Neural cell (in vitro differentiated cells): ENCODE data around the gene TTC39B. TPM values are rescaled to one million over a fixed set of nuclear protein-coding genes. Genes with fewer than 3 reads are reported as not detected.

Source experiments
- H2AFZ ChIP-seq: fragments of 200-600, 300-800 bp; sonication (generic), shearing (Covaris generic); 2 replicates; pipeline ENCODE4 v1.6.0; 2014; ENCODE audit warnings: low read depth, mild to moderate bottlenecking, antibody characterized with exemption, low read length, moderate library complexity
- H3F3A ChIP-seq: fragments of 200-600 bp; shearing (Covaris generic); 2 replicates; pipeline ENCODE4 v1.6.1; 2016; ENCODE audit warnings: mild to moderate bottlenecking, moderate library complexity, mixed read lengths, antibody characterized with exemption, low read length; ENCODE audit not compliant: insufficient read depth, poor library complexity, severe bottlenecking
- H3K27ac ChIP-seq: fragments of 200-600, 300-800 bp; sonication (generic), shearing (Covaris generic); 2 replicates; pipeline ENCODE4 v1.5.1; 2014; ENCODE audit warnings: mild to moderate bottlenecking, low read length, moderate library complexity
- H3K27me3 ChIP-seq: fragments of 300-800, 200-600 bp; sonication (generic), shearing (Covaris generic); 2 replicates; pipeline ENCODE4 v1.6.0; 2014; ENCODE audit warnings: mild to moderate bottlenecking, low read depth, low read length, moderate library complexity; ENCODE audit not compliant: insufficient read depth
- H3K36me3 ChIP-seq: fragments of 300-800, 200-600 bp; sonication (generic), shearing (Covaris generic); 2 replicates; pipeline ENCODE4 v1.5.1; 2014; ENCODE audit warnings: mild to moderate bottlenecking, antibody characterized with exemption, low read length, moderate library complexity; ENCODE audit not compliant: insufficient read depth
- H3K4me2 ChIP-seq: fragments of 300-800, 200-600 bp; sonication (generic), shearing (Covaris generic); 2 replicates; pipeline ENCODE4 v1.6.0; 2014; ENCODE audit warnings: mild to moderate bottlenecking, low read length
- H3K4me3 ChIP-seq: fragments of 300-800, 200-600 bp; sonication (generic), shearing (Covaris generic); 2 replicates; pipeline ENCODE4 v1.5.1; 2014; ENCODE audit warnings: mild to moderate bottlenecking, low read length, moderate library complexity
- H3K79me2 ChIP-seq: fragments of 200-600 bp; shearing (Covaris generic); replicated peaks from 2 replicates; pipeline ENCODE4 v1.6.0; 2014; ENCODE audit warnings: mild to moderate bottlenecking, low read length, moderate library complexity; ENCODE audit not compliant: insufficient read depth
- H3K9ac ChIP-seq: fragments of 300-800, 200-600 bp; sonication (generic), shearing (Covaris generic); 2 replicates; pipeline ENCODE4 v1.6.1; 2016; ENCODE audit warnings: mild to moderate bottlenecking, low read length, mixed read lengths
- H3K9me2 ChIP-seq: fragments of 200-600 bp; shearing (Covaris generic); 2 replicates; pipeline ENCODE4 v1.6.1; 2016; ENCODE audit warnings: mild to moderate bottlenecking, low read length, mixed read lengths; ENCODE audit not compliant: insufficient read depth
- H3K9me3 ChIP-seq: fragments of 200-600, 300-800 bp; sonication (generic), shearing (Covaris generic); 2 replicates; pipeline ENCODE4 v1.6.1; 2016; ENCODE audit warnings: mild to moderate bottlenecking, mixed run types, low read length, moderate library complexity, mixed read lengths
- H4K20me1 ChIP-seq: fragments of 200-600 bp; shearing (Covaris generic); 2 replicates; pipeline ENCODE4 v1.6.1; 2016; ENCODE audit warnings: mild to moderate bottlenecking, mixed run types; ENCODE audit not compliant: insufficient read depth
- EP300 ChIP-seq: fragments of 450-650 bp; conservative IDR thresholded peaks from 2 replicates; pipeline ENCODE4 v1.6.1; 2014; ENCODE audit warnings: antibody characterized with exemption, mild to moderate bottlenecking, moderate library complexity; ENCODE audit not compliant: poor library complexity, severe bottlenecking
- EZH2 ChIP-seq: fragments of 200-600, 300-800 bp; shearing (Covaris generic), sonication (generic); IDR thresholded peaks from 2 replicates; pipeline ENCODE4 v1.6.1; 2014; ENCODE audit warnings: antibody characterized with exemption, low read length, borderline replicate concordance, mild to moderate bottlenecking; ENCODE audit not compliant: insufficient read depth, poor library complexity, severe bottlenecking
- MXI1 ChIP-seq: fragments of 450-650 bp; conservative IDR thresholded peaks from 2 replicates; pipeline ENCODE4 v1.6.1; 2014; ENCODE audit warnings: antibody characterized with exemption, mild to moderate bottlenecking; ENCODE audit not compliant: poor library complexity, severe bottlenecking
- POLR2AphosphoS5 ChIP-seq: IDR thresholded peaks from 2 replicates; pipeline ENCODE4 v1.6.1; 2012
- RAD21 ChIP-seq: fragments of 450-650 bp; conservative IDR thresholded peaks from 2 replicates; pipeline ENCODE4 v1.6.1; 2014; ENCODE audit warnings: antibody characterized with exemption, mild to moderate bottlenecking, moderate library complexity
- SMC3 ChIP-seq: fragments of 450-650 bp; conservative IDR thresholded peaks from 2 replicates; pipeline ENCODE4 v1.6.1; 2014; ENCODE audit warnings: antibody characterized with exemption, mild to moderate bottlenecking, moderate library complexity; ENCODE audit not compliant: poor library complexity
- TAF1 ChIP-seq: IDR thresholded peaks from 2 replicates; pipeline ENCODE4 v1.6.1; 2012; ENCODE audit warnings: low read depth
- polyA plus RNA-seq: library from polyadenylated mRNA; depleted of rRNA; stranded (reverse); fragments of >200 nt; gene quantifications from 2 replicates; pipeline ENCODE4 v1.2.3, GENCODE V29; 2014
- TF ChIP-seq, protein P1 (sequence below): IDR thresholded peaks from 2 replicates; pipeline ENCODE4 v1.6.1; 2012; ENCODE audit warnings: borderline replicate concordance
- TF ChIP-seq, protein P2 (sequence below): fragments of 450-650 bp; IDR thresholded peaks from 2 replicates; pipeline ENCODE4 v1.5.1; 2014; ENCODE audit warnings: antibody characterized with exemption, mild to moderate bottlenecking, moderate library complexity; ENCODE audit not compliant: poor library complexity, severe bottlenecking

The TTC39B gene
- polyA plus RNA-seq, 1 donor from 2014 or later, result 2.8 TPM

DNA sequence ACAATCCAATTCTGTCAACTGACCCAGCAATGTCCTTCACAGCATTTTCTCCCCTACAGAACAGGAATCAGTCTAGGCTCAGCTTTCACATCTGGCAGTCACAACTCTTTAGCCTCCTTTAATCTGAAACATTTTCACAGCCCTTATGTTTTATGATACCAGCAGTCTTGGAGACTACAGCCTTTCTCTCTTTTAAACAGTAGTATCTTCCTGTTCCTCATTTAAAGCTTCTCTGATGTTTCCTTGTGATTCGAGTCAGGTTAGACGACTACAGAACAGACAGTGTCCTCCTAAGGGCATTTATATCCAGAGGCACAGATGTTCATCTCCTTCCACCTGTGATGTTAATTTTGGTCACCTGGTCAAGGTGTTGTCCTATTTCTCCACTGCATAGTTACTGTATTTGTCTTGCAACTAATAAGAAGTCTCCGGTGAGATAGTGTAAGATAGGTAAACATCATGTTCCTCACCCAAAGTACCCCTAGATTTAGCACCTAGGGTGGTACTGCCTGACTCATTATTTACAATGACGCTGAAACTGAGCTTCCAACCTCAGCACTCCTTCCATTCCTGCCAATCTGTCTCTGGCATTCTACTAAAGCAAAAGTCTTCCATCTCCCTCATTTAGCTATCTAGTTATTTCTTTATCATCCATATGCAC is 20.7 kb downstream of the TTC39B start:
- H3K4me2 ChIP-seq, result no peak overlapping the region
- no peak overlapping the region for H3K9ac ChIP-seq
- no peaks in the 10 kb centered on the region for H3K36me3 ChIP-seq
- no peaks in the 10 kb centered on the region for H3K79me2 ChIP-seq
- no peak overlapping the region for H3K4me3 ChIP-seq
- no peaks in the 10 kb centered on the region for H3K27me3 ChIP-seq
- TF ChIP-seq MXI1 (no peak), TAF1 (no peak), POLR2AphosphoS5 (no peak), EZH2 (no peak), EP300 (no peak), RAD21 (no peak), SMC3 (no peak)
- TF ChIP-seq, protein P1, sequence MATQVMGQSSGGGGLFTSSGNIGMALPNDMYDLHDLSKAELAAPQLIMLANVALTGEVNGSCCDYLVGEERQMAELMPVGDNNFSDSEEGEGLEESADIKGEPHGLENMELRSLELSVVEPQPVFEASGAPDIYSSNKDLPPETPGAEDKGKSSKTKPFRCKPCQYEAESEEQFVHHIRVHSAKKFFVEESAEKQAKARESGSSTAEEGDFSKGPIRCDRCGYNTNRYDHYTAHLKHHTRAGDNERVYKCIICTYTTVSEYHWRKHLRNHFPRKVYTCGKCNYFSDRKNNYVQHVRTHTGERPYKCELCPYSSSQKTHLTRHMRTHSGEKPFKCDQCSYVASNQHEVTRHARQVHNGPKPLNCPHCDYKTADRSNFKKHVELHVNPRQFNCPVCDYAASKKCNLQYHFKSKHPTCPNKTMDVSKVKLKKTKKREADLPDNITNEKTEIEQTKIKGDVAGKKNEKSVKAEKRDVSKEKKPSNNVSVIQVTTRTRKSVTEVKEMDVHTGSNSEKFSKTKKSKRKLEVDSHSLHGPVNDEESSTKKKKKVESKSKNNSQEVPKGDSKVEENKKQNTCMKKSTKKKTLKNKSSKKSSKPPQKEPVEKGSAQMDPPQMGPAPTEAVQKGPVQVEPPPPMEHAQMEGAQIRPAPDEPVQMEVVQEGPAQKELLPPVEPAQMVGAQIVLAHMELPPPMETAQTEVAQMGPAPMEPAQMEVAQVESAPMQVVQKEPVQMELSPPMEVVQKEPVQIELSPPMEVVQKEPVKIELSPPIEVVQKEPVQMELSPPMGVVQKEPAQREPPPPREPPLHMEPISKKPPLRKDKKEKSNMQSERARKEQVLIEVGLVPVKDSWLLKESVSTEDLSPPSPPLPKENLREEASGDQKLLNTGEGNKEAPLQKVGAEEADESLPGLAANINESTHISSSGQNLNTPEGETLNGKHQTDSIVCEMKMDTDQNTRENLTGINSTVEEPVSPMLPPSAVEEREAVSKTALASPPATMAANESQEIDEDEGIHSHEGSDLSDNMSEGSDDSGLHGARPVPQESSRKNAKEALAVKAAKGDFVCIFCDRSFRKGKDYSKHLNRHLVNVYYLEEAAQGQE, result no peak
- TF ChIP-seq, protein P2, sequence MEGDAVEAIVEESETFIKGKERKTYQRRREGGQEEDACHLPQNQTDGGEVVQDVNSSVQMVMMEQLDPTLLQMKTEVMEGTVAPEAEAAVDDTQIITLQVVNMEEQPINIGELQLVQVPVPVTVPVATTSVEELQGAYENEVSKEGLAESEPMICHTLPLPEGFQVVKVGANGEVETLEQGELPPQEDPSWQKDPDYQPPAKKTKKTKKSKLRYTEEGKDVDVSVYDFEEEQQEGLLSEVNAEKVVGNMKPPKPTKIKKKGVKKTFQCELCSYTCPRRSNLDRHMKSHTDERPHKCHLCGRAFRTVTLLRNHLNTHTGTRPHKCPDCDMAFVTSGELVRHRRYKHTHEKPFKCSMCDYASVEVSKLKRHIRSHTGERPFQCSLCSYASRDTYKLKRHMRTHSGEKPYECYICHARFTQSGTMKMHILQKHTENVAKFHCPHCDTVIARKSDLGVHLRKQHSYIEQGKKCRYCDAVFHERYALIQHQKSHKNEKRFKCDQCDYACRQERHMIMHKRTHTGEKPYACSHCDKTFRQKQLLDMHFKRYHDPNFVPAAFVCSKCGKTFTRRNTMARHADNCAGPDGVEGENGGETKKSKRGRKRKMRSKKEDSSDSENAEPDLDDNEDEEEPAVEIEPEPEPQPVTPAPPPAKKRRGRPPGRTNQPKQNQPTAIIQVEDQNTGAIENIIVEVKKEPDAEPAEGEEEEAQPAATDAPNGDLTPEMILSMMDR, result no peak
- H3F3A ChIP-seq, result no peaks in the 10 kb centered on the region
- H2AFZ ChIP-seq, result no peak overlapping the region
- no peaks in the 10 kb centered on the region for H4K20me1 ChIP-seq
- H3K27ac ChIP-seq, result no peak overlapping the region
- no peaks in the 10 kb centered on the region for H3K9me3 ChIP-seq
- H3K9me2 ChIP-seq, result no peaks in the 10 kb centered on the region

DNA sequence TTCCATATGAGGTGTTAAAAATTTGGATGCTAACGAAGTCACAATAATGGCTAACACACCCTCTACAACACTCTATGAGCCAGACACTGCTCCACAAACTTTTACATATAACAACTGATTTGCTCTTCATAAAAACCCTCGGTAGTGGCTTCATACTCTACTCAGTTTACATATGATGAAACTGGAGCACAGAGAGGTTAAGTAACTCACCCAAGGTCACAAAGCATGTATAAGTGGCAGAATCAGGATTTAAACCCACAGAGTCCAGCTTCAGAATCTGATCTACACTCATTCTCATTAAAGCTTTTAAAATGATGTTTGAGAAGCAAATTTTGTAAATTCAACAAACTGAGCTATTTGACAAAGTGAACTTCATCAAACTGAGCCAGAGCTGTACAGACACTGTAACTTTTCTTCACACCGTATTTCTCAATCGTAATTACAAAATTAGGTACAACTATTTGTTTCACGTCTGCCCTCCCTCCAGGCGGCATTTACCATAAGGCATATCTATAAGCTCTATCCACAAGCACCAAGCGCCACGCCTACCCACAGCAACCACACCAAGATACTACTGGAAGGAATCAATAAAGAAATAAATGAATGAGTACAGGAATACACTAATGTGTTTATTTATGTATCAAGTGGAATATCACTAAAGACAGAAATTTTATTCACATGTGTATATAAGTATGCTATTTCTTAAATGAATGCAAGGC is 24.3 kb downstream of the TTC39B start:
- Histone ChIP-seq H2AFZ (no peak overlapping the region), H3K27ac (no peak overlapping the region), H3K4me2 (no peak overlapping the region), H3K79me2 (no peaks in the 10 kb centered on the region), H3F3A (no peaks in the 10 kb centered on the region), H3K9me2 (no peaks in the 10 kb centered on the region), H4K20me1 (no peaks in the 10 kb centered on the region), H3K4me3 (no peak overlapping the region), H3K27me3 (no peaks in the 10 kb centered on the region), H3K9ac (no peak overlapping the region), H3K9me3 (no peaks in the 10 kb centered on the region), H3K36me3 (no peaks in the 10 kb centered on the region)
- TF ChIP-seq, protein P1, result no peak
- no peak for TF ChIP-seq MXI1
- TF ChIP-seq POLR2AphosphoS5, result no peak
- no peak for TF ChIP-seq SMC3
- TF ChIP-seq TAF1, result no peak
- TF ChIP-seq RAD21, result no peak
- TF ChIP-seq, protein P2, result no peak
- TF ChIP-seq EZH2, result no peak
- no peak for TF ChIP-seq EP300
